Lower leg skin (tissue), 4 donors: ENCODE data around the gene ASTL. TPM values are rescaled to one million over a fixed set of nuclear protein-coding genes. Genes with fewer than 3 reads are reported as not detected.
A peak's percentile ranks its signal among the peaks of the same experiment; 100 is the strongest.

Experiments used
- DNase-seq, 2 donors: peaks; one replicate each; pipeline ENCODE4 v3.0.0-alpha.2; 2019; ENCODE audit warnings: low spot score in 2 of 2
- H3K4me3 ChIP-seq: fragments of 200-600 bp; sonication (generic); 2 replicates; pipeline ENCODE4 v1.5.1; 2017; ENCODE audit warnings: mild to moderate bottlenecking, low read depth; ENCODE audit not compliant: poor library complexity, severe bottlenecking
- POLR2A ChIP-seq, 2 donors: fragments of 450-650 bp; IDR thresholded peaks; one replicate each; pipeline ENCODE4 v1.6.1; 2016 to 2017; ENCODE audit warnings: antibody characterized with exemption in 2 of 2, mild to moderate bottlenecking in 1 of 2, moderate library complexity in 1 of 2
- WGBS, 2 donors: methylation state at CpG; one replicate each; pipeline ENCODE4 v1.1.5; 2018; 5-methylcytosine and 5-hydroxymethylcytosine counted together
- intact Hi-C: fragments of 100-400 bp; cut with DNase I; formaldehyde crosslinking; loops from one replicate; pipeline ENCODE4 v1.15.0; 2023; ENCODE audit warnings: low total_unique reads
- total RNA-seq, 4 donors: library from RNA; depleted of rRNA; stranded (reverse); fragments of >200 nt; gene quantifications; one replicate each; pipeline ENCODE4 v1.1.0, GENCODE V29; 2016
- TF ChIP-seq, protein P1 (sequence below), 3 donors: fragments of 450-650 bp; IDR thresholded peaks; one replicate each; pipeline ENCODE4 v1.5.1; 2016; ENCODE audit warnings: antibody characterized with exemption in 3 of 3, mild to moderate bottlenecking in 3 of 3, moderate library complexity in 2 of 3

Gene ASTL
- total RNA-seq, 4 donors from 2014 or later, result 0.20 to 1.8 (median 0.63) TPM; not detected in 1

DNA sequence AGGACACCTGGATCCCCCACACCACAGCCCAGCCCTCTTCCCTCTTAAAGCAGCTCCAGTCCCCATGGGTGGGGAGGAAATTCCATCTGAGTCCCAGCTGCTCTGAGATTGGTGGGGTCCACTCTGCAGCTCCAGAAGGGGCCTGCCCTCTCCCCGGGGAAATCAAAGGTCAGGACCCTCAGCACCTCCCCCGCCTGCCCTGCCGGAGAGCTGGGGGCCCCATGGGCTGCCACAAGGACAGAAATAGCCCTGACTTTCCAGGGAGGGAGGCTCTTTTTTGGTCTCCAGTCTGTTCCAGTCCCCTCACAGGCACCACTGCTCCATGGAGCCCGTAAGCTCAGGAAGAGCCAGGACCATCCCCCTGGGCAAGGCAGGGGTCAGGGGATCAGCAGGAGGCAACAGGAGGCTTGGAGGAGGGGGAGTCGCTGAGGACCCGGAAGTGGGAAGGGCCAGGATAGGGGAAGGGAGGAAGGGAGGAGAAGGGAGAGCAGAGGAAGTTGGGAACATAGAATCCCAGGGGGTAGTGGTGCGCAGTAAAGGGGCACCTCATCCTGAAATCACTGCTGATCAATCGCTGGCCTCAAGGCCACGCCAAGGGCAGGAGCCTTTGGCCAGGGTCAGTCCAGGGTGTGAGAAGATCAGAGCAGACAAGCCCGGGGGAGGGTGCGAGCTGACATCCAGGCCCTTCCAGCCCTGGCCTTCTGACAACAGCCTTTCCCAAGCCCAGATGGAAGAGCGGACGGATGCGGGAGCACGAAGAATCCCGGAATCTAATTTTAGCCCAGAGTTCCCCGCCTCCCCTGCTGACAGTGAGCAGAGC, 29.6 kb downstream of the ASTL start:
- no peak overlapping the region for H3K4me3 ChIP-seq
- DNase-seq, result no peak
- intact Hi-C loops, result no loop called here
- WGBS, 2 donors, result 26 to 51% methylated on average over 14 to 17 of the region's 17 CpGs
- TF ChIP-seq POLR2A (IDR thresholded peaks at IDR 0.05), result no peak
- TF ChIP-seq, protein P1, sequence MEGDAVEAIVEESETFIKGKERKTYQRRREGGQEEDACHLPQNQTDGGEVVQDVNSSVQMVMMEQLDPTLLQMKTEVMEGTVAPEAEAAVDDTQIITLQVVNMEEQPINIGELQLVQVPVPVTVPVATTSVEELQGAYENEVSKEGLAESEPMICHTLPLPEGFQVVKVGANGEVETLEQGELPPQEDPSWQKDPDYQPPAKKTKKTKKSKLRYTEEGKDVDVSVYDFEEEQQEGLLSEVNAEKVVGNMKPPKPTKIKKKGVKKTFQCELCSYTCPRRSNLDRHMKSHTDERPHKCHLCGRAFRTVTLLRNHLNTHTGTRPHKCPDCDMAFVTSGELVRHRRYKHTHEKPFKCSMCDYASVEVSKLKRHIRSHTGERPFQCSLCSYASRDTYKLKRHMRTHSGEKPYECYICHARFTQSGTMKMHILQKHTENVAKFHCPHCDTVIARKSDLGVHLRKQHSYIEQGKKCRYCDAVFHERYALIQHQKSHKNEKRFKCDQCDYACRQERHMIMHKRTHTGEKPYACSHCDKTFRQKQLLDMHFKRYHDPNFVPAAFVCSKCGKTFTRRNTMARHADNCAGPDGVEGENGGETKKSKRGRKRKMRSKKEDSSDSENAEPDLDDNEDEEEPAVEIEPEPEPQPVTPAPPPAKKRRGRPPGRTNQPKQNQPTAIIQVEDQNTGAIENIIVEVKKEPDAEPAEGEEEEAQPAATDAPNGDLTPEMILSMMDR (IDR thresholded peaks at IDR 0.05), result no peak

DNA sequence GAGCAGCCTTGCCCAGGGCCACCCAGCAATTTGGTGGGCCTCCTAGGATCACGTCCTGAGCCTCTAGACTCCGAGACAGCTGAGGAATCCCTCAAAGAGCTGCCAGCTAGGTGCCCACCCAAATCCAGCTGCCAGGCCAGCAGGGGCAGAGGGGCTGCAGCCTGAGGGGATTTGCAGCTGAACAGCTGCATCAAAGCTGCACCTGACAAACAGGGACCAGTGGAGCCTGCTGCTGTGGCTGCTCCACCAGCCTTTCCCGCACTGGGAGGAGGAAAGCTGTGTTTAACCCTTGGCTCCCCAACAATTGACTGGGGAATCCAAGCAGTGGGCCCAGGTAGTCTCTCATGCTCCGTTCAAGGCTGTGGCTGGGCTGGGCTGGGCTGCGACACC, 30.2 kb downstream of the ASTL start:
- 40 to 49% methylated on average over 5 of the region's 5 CpGs for WGBS, 2 donors
- intact Hi-C loops, result no loop called here
- H3K4me3 ChIP-seq, result no peak overlapping the region
- no peak for DNase-seq
- TF ChIP-seq, protein P1 (IDR thresholded peaks at IDR 0.05), result no peak
- TF ChIP-seq POLR2A (IDR thresholded peaks at IDR 0.05), result no peak

DNA sequence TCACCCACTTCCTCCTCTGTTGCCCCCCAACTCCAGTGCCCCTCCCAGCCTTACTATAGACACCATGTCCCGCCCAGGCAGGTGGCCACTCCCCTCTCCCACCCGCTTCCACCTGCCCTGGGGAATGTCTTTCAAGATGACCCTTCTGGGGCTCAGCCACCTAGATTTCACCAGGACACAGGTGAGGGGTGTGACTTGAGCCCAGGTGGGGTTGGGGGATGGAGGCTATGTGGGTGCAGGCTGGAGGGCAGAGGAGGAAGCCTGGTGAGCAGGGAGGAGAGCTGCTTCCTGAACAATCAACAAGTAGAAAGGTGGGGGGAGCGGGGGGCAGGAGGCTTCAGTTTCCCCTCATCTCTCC, 30.6 kb downstream of the ASTL start:
- DNase-seq, result no peak
- 79 to 88% methylated on average over 3 of the region's 3 CpGs for WGBS, 2 donors
- intact Hi-C loops, result no loop called here
- TF ChIP-seq POLR2A (IDR thresholded peaks at IDR 0.05), result no peak
- TF ChIP-seq, protein P1 (IDR thresholded peaks at IDR 0.05), result no peak
- no peak overlapping the region for H3K4me3 ChIP-seq

DNA sequence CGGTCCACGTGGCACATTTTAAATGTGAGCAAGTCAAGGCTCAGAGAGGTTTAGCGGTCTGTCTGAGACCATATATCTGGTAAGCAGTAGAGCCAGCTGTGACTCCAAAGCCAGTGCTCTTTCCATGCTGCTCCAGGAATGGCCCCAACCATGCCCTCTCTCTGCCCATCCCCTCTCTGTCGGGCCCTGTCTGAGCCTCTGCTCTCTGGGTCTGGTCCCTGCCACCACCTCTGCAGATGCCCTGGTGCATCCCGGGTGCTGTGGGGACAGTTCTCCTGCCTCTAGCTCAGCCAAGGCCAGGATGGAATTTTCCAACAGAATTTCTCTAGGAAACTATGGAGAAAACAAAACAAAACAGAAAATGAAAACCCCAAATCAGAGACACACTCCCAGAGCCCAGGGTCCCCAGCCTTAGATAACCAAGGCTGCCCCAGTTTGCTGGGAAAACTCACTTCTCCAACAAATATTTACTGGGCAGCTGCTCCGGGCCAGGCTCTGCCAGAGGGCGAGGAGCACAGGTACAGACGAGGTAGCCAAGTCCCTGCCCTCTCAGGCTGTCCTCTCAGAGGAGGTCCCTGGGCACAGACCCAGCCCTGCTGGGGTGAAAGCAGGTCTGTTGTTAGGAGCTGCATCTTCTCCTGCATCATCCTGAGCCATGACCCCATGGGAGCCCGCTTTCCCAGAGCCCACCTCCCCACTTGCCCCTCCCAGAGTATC, 31.2 kb downstream of the ASTL start:
- no peak for DNase-seq
- 82 to 86% methylated on average over 8 to 9 of the region's 9 CpGs for WGBS, 2 donors
- TF ChIP-seq, protein P1 (IDR thresholded peaks at IDR 0.05), result no peak
- no peak for TF ChIP-seq POLR2A (IDR thresholded peaks at IDR 0.05)
- intact Hi-C loops, result no loop called here
- no peak overlapping the region for H3K4me3 ChIP-seq

DNA sequence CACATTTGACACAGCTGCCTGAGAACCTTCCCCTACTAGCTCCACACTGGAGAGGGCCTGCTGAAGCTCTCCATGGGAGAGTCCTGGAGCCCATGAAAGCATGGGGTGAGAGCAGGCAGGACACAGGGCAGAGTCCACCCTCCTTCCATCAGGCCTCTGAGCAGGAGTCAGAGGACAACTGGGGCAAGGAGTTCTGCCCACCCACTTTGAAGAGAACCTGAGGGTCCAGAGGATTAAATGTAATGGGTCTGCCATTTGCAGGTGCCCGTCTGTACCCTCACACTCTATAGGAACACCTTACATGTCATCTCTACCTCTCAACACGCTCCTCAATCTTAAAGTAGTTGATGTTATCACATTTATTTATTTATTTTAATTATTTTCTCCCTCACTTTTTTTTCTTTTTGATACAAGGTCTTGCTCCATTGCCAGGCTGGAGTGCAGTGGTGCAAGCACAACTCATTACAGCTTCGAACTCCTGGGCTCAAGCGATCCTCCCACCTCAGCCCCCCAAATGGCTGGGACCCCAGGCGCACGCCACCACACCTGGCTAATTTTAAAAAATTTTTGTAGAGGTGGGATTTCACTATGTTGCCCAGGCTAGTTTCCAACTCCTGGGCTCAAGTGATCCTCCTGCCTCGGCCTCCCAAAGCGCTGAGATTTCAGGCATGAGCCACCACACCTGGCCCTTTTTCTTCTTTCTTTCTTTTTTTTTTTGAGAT, 32.1 kb downstream of the ASTL start:
- 97 to 98% methylated on average over 8 of the region's 8 CpGs for WGBS, 2 donors
- DNase-seq, result peak in 1 of 2 donors; percentile 48

More for the DNA sequence above, 32.1 kb downstream of the ASTL start:
- intact Hi-C loops, result no loop called here
- no peak for TF ChIP-seq POLR2A (IDR thresholded peaks at IDR 0.05)
- TF ChIP-seq, protein P1 (IDR thresholded peaks at IDR 0.05), result no peak
- no peak overlapping the region for H3K4me3 ChIP-seq
